H4 (cell line): ENCODE measurements around the gene GMPPB. TPM values are rescaled to one million over a fixed set of nuclear protein-coding genes. Genes with fewer than 3 reads are reported as not detected.
A peak's percentile ranks its signal among the peaks of the same experiment; 100 is the strongest.
"Not testable (repeated sequence)": the region's sequence is repeated elsewhere in the genome, so short reads cannot be mapped to it uniquely, and the experiment has no call there.

Experiments used
- DNase-seq: peaks from one replicate; pipeline ENCODE4 v3.0.0-alpha.2; 2015; ENCODE audit warnings: low spot score
- total RNA-seq: library from RNA; depleted of rRNA; stranded (reverse); fragments of >200 nt; shearing (Covaris generic); gene quantifications from 2 replicates; pipeline ENCODE4 v1.2.3, GENCODE V29; 2014; rRNA removed

GMPPB gene
- total RNA-seq = 11.9 and 15.1 TPM in 2 replicates

GRCh38 chr3:49723628-49724551 lies at the start of gene GMPPB:
GMPPB (minus strand) TSS chr3:49723951; CDS start chr3:49723726, 225 bp downstream.
- peak; percentile 90 for DNase-seq

GRCh38 chr3:49772703-49773102 lies 49.0 kb upstream of the GMPPB start:
- DNase-seq = no peak

- no peak for DNase-seq
Observed at GRCh38 chr3:49771340-49771938, 47.7 kb upstream of the GMPPB start.

GRCh38 chr3:49769926-49770325 lies 46.2 kb upstream of the GMPPB start:
- DNase-seq = no peak

GRCh38 chr3:49769286-49769915 lies 45.6 kb upstream of the GMPPB start:
- no peak for DNase-seq

GRCh38 chr3:49763981-49764380 lies 40.2 kb upstream of the GMPPB start:
- DNase-seq = no peak

GRCh38 chr3:49761661-49762060 lies 37.9 kb upstream of the GMPPB start:
- no peak for DNase-seq

- no peak for DNase-seq
Observed at GRCh38 chr3:49759226-49759625, 35.5 kb upstream of the GMPPB start.

GRCh38 chr3:49757197-49757596 lies 33.4 kb upstream of the GMPPB start:
- DNase-seq = no peak

- no peak for DNase-seq
Observed at GRCh38 chr3:49756036-49756435, 32.3 kb upstream of the GMPPB start.

- DNase-seq = no peak
Observed at GRCh38 chr3:49754536-49754935, 30.8 kb upstream of the GMPPB start.

- DNase-seq = no peak
Observed at GRCh38 chr3:49751501-49751900, 27.8 kb upstream of the GMPPB start.

GRCh38 chr3:49750056-49750455 lies 26.3 kb upstream of the GMPPB start:
- no peak for DNase-seq

GRCh38 chr3:49748874-49749273 lies 25.1 kb upstream of the GMPPB start:
- DNase-seq = not testable (repeated sequence)

- DNase-seq = no peak
Observed at GRCh38 chr3:49747792-49748480, 24.2 kb upstream of the GMPPB start.

GRCh38 chr3:49745986-49746385 lies 22.2 kb upstream of the GMPPB start:
- no peak for DNase-seq

- no peak for DNase-seq
Observed at GRCh38 chr3:49740427-49740826, 16.7 kb upstream of the GMPPB start.

GRCh38 chr3:49738067-49738713 lies 14.4 kb upstream of the GMPPB start:
- no peak for DNase-seq

- DNase-seq = no peak
Observed at GRCh38 chr3:49734752-49735151, 11.0 kb upstream of the GMPPB start.

GRCh38 chr3:49733551-49733950 lies 9.8 kb upstream of the GMPPB start:
- DNase-seq = no peak

GRCh38 chr3:49732597-49732996 lies 8.8 kb upstream of the GMPPB start:
- no peak for DNase-seq
